Stimulated activated CD4-positive, alpha-beta T cell treated with anti-CD3 and anti-CD28 coated beads, Interleukin-1b, Interleukin-23, amount 100 ng/mL, for 24 hours (primary cell): ENCODE data around the gene CEP192.

Experiments used
- DNase-seq, 4 experiments: peaks; one replicate each; pipeline ENCODE4 v3.0.0-alpha.2; 2020; ENCODE audit warnings: low read depth in 4 of 4, low spot score in 1 of 4

CEP192 gene

GRCh38 chr18:13100942-13101658 is 109.9 kb downstream of the CEP192 start:
- DNase-seq: no peak

- DNase-seq: no peak
These were observed 110.6 kb downstream of the CEP192 start for GRCh38 chr18:13101659-13102197.

GRCh38 chr18:13103366-13103765 is 112.2 kb downstream of the CEP192 start:
- DNase-seq: no peak

- no peak for DNase-seq
These were observed 113.9 kb downstream of the CEP192 start for GRCh38 chr18:13105059-13105458.

- no peak for DNase-seq
These were observed 115.9 kb downstream of the CEP192 start for GRCh38 chr18:13107074-13107473.

GRCh38 chr18:13108330-13108729 is 117.2 kb downstream of the CEP192 start:
- DNase-seq: no peak

GRCh38 chr18:13110559-13110958 is 119.4 kb downstream of the CEP192 start:
- DNase-seq: no peak

- no peak for DNase-seq
These were observed 121.8 kb downstream of the CEP192 start for GRCh38 chr18:13112982-13113381.

- no peak for DNase-seq
These were observed 129.1 kb downstream of the CEP192 start for GRCh38 chr18:13120255-13120654.

GRCh38 chr18:13120983-13121441 is 129.8 kb downstream of the CEP192 start:
- DNase-seq: no peak

GRCh38 chr18:13124411-13124810 is 133.2 kb downstream of the CEP192 start:
- no peak for DNase-seq

- DNase-seq: no peak
These were observed 134.0 kb downstream of the CEP192 start for GRCh38 chr18:13125191-13125590.

- DNase-seq: no peak
These were observed 135.9 kb downstream of the CEP192 start for GRCh38 chr18:13126966-13127598.

GRCh38 chr18:13131283-13131682 is 140.1 kb downstream of the CEP192 start:
- DNase-seq: no peak

- DNase-seq: no peak
These were observed 143.6 kb downstream of the CEP192 start for GRCh38 chr18:13134551-13135401.

- DNase-seq: no peak
These were observed 145.1 kb downstream of the CEP192 start for GRCh38 chr18:13136056-13136903.

- DNase-seq: no peak
These were observed 145.9 kb downstream of the CEP192 start for GRCh38 chr18:13136904-13137669.

GRCh38 chr18:13137670-13138419 is 146.7 kb downstream of the CEP192 start:
- DNase-seq: peak in 1 of 4 experiments; percentile 30
